ENCODE data around the gene BICC1.

- TF ChIP-seq, protein P1, sequence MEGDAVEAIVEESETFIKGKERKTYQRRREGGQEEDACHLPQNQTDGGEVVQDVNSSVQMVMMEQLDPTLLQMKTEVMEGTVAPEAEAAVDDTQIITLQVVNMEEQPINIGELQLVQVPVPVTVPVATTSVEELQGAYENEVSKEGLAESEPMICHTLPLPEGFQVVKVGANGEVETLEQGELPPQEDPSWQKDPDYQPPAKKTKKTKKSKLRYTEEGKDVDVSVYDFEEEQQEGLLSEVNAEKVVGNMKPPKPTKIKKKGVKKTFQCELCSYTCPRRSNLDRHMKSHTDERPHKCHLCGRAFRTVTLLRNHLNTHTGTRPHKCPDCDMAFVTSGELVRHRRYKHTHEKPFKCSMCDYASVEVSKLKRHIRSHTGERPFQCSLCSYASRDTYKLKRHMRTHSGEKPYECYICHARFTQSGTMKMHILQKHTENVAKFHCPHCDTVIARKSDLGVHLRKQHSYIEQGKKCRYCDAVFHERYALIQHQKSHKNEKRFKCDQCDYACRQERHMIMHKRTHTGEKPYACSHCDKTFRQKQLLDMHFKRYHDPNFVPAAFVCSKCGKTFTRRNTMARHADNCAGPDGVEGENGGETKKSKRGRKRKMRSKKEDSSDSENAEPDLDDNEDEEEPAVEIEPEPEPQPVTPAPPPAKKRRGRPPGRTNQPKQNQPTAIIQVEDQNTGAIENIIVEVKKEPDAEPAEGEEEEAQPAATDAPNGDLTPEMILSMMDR (IDR thresholded peaks at IDR 0.05; ENCODE audit: low read length) = no peak
- no peak for TF ChIP-seq EZH2 (IDR thresholded peaks at IDR 0.05; ENCODE audit: borderline replicate concordance, low read length)
Measured at GRCh38 chr10:58733436-58733835, 220.8 kb downstream of the BICC1 start.

Measured in OCI-LY1 (cell line).